Diencephalon (tissue), 1 donor: ENCODE measurements around the gene NIN. TPM values are rescaled to one million over a fixed set of nuclear protein-coding genes. Genes with fewer than 3 reads are reported as not detected.

ENCODE experiments used
- small RNA-seq: library from RNA; depleted of rRNA; stranded (forward); fragments of <200 nt; gene quantifications from one replicate; pipeline ENCODE3, GENCODE V24; 2014
- total RNA-seq: library from RNA; depleted of rRNA; stranded (reverse); fragments of >200 nt; gene quantifications from one replicate; pipeline ENCODE4 v1.2.3, GENCODE V29; 2014

The NIN gene
- total RNA-seq: 31.8 TPM

DNA sequence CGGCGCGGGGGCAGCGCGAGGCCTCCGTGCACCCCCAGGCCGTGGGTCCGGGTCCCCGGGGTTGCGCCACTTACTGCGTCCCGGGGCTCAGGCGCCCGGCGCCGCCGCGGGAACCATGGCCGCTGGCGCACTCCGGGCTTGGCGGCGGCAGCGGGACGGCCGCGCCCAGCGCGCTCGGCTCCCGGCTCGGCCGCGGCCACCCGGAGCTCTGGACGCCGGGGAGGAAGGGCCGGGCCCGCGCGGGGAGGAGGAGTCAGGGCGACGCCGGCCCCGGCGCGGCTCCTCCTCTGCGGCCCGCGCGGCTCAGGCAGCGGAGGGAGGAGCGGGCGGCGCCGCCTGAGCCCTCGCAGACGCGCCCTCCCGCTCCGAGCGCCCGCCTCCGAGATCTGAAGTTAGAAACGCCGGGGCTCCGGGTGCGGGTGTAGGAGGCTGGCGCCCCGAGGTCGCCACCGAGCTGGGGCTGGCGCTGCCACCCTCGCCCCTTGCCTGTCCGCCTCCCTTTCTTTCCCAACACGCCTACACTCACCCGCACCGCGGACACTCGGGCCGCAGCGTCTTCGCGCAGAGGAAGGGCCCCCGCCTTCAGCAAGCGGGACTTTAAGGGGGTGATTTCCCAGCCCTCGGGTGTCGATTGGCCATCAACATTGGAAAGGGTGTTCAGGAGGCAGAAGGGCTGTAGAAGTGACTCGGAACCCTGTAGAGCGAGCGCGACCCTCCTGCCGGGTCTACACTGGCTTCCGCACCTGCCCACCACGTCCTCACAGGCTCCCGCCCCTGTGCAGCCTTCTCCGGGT, at the start of gene NIN:
Gene NIN (minus strand): TSS at position 231 of the 794 bp plus-strand sequence. CDS start 9,106 bp downstream, outside the sequence.

GRCh38 chr14:50871914-50872732, 41.2 kb upstream of the NIN start, which contains the start of gene ABHD12B:
ABHD12B (plus strand) TSS chr14:50872053; CDS start chr14:50872175, 122 bp downstream.

Small RNA genes within 50 kb of the gene (small RNA-seq; reads per million reads assigned to genes)
- gene RF00593: not detected

Other genes with a start within 250 kb of the NIN start
- 20.8 TPM for gene SAV1, start 162.9 kb downstream of the NIN start, total RNA-seq
- 2.1 TPM for gene ABHD12B, start 40.9 kb upstream of the NIN start, total RNA-seq
- gene PYGL, start 113.3 kb upstream of the NIN start, total RNA-seq: 14.3 TPM